Measurements from ENCODE around the gene CDC42SE2. TPM values are rescaled to one million over a fixed set of nuclear protein-coding genes. Genes with fewer than 3 reads are reported as not detected.

Gene CDC42SE2
- total and polyA plus RNA-seq, 8 donors = 28.1 to 37.5 (median 33.4) TPM

DNA sequence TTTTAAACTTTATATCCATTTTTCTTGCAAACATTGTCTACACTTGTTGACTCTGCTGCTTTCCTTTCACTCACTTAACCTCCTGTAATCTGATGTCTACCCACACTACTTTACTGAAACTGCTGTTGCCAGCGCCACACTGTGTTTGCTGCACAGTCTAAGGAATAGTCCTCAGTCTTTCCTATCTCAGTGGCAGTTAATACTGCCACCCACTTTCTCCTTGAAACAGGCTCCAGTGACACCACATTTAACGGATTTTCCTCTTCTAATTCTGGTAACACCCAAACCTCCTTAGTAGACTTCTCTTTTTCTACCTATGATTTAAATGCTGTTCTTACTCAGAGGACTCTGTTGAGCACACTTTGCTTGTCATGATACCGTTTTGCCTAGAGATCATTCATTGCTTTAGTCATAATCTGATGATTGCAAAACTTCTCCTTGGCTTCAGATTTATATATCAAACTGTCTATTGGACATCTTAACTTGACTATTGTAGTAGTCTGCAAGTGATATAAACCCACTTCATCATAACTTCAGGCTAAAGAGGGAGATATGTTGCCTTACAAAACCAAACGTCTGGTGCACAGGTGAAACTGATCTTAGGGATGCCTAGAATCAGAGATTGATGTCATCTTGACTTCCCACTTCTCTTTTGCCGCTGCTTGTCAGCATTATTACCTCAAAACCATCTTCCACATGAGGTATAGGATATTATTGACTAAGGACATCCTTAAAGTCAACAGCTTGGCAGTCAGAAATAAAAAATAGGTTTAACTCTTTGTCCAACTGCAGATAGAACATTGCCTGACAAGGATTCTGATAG is 94.1 kb downstream of the CDC42SE2 start:
- TF ChIP-seq, protein P1, sequence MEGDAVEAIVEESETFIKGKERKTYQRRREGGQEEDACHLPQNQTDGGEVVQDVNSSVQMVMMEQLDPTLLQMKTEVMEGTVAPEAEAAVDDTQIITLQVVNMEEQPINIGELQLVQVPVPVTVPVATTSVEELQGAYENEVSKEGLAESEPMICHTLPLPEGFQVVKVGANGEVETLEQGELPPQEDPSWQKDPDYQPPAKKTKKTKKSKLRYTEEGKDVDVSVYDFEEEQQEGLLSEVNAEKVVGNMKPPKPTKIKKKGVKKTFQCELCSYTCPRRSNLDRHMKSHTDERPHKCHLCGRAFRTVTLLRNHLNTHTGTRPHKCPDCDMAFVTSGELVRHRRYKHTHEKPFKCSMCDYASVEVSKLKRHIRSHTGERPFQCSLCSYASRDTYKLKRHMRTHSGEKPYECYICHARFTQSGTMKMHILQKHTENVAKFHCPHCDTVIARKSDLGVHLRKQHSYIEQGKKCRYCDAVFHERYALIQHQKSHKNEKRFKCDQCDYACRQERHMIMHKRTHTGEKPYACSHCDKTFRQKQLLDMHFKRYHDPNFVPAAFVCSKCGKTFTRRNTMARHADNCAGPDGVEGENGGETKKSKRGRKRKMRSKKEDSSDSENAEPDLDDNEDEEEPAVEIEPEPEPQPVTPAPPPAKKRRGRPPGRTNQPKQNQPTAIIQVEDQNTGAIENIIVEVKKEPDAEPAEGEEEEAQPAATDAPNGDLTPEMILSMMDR (IDR thresholded peaks at IDR 0.05) = no peak
- DNase-seq (no peak), ATAC-seq (no peak)
- peak overlapping the region in 1 of 2 donors; percentile 49 for H3K27ac ChIP-seq
- no peak overlapping the region for H3K4me3 ChIP-seq
- H3K36me3 ChIP-seq = peaks cover 0 to 26% of the 10 kb centered on the region in 2 donors
- intact Hi-C loops (cut with DNase I) = no loop called here
- H3K4me1 ChIP-seq = peaks cover 0 to 26% of the 10 kb centered on the region in 2 donors
- H3K27me3 ChIP-seq = no peaks in the 10 kb centered on the region
- H3K9me3 ChIP-seq = no peaks in the 10 kb centered on the region

DNA sequence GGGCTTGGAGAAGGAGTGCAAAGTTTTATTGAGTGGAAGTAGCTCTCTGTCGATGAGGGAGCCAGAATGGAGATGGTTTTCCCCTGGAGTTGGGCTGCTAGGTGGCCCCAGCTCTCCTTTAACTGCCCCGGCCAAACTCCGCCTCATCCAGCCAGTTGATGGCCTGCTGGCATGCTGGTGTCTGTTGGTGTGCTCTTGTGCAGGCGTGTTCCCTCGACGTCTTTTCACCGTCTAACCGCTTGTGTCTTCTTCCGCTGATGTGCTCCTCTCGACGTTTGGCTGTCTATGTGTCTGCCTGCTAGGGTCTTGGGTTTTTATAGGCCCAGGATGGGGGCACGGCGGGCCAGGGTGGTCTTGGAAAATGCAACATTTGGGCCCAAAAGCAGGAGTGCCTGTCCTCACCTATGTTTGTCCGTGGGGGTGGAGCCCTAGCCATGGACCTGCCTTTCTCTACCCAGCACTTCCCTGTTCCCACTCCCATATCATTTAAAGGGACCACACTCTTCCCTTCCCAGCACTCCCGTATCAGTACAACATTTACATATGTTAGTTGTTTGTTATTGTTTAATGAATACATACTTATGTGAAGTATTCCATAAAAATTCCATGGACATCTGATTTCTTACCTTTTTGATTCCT is 97.9 kb downstream of the CDC42SE2 start:
- DNase-seq (no peak), ATAC-seq (no peak)
- intact Hi-C loops (cut with DNase I) = no loop called here
- no peak overlapping the region for H3K27ac ChIP-seq
- H3K36me3 ChIP-seq = peaks cover 0 to 26% of the 10 kb centered on the region in 2 donors
- H3K9me3 ChIP-seq = no peaks in the 10 kb centered on the region
- TF ChIP-seq, protein P1 (IDR thresholded peaks at IDR 0.05) = no peak
- no peaks in the 10 kb centered on the region for H3K27me3 ChIP-seq
- no peak overlapping the region for H3K4me3 ChIP-seq
- H3K4me1 ChIP-seq = peaks cover 0 to 40% of the 10 kb centered on the region in 2 donors

DNA sequence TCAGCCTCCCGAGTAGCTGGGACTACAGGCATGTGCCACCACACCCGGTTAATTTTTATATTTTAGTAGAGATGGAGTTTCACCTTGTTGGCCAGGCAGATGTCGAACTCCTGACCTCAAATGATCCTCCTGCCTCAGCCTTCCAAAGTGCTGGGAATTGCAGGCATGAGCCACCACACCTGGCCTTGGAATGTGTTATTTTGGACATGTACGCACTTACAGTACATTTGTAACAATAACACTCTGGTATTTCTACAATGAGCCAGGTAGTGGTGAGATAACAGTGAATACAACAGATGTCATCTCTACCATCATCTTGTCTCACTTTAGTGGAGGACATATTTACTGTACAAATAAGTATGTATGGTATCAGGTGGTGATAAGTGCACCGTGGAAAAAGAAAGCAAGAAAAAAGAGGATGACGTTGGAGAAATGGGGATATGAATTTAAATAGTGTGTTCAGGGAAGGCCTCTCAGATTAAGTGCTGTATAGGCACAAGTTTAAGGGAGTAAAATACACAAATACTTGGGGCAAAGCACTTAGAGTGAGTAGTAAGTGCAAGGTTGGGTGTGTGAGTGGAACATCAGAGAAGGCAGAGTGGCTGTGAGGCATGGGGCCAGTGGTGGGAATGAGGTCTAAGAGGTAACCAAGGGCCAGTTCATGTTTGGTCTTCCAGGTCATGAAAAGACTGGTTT is 100.1 kb downstream of the CDC42SE2 start:
- H3K9me3 ChIP-seq = peaks cover 0 to 2% of the 10 kb centered on the region in 2 donors
- H3K4me3 ChIP-seq = no peak overlapping the region
- H3K4me1 ChIP-seq = peaks cover 0 to 37% of the 10 kb centered on the region in 2 donors
- TF ChIP-seq, protein P1 (IDR thresholded peaks at IDR 0.05) = no peak
- DNase-seq = no peak
- H3K27ac ChIP-seq = peak overlapping the region in 1 of 2 donors; percentile 69
- H3K27me3 ChIP-seq = no peaks in the 10 kb centered on the region
- ATAC-seq = peak; percentile 87
- H3K36me3 ChIP-seq = peaks cover 0 to 26% of the 10 kb centered on the region in 2 donors
- intact Hi-C loops (cut with DNase I) = no loop called here

DNA sequence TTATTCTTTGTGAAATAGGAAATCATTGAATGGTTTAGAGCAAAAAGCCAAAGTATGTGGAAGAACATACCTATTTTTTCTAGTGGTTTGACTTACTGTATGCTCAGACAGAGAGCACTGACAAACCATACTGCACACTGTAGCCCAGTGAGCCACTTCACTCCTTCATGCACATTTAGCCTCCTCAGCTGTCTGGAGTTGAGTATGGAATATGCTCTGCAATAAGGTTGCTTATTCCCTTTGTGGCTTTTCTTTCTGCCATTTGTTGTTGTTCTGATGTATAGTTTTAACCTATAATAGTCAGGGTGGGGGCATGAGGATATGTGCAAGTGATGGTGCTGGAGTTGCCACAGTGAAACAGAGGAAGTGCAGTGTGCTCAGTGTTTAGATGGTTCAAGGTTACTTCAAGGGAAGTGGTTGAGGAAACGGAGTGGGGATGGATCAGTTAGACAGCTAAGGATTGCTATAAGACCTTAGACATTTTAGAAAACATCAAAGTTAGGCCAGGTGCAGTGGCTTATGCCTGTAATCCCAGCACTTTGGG is 100.7 kb downstream of the CDC42SE2 start:
- Histone ChIP-seq H3K9me3 (peaks cover 0 to 2% of the 10 kb centered on the region in 2 donors), H3K27ac (peak overlapping the region in 1 of 2 donors; percentile 69), H3K4me3 (no peak overlapping the region), H3K4me1 (peaks cover 0 to 37% of the 10 kb centered on the region in 2 donors), H3K36me3 (peaks cover 0 to 21% of the 10 kb centered on the region in 2 donors), H3K27me3 (no peaks in the 10 kb centered on the region)
- peak; percentile 62 for ATAC-seq
- intact Hi-C loops (cut with DNase I) = no loop called here
- DNase-seq = no peak
- TF ChIP-seq, protein P1 (IDR thresholded peaks at IDR 0.05) = no peak

Measured in left lung (tissue), 10 donors.